Hepatocyte (in vitro differentiated cells): Measurements from ENCODE around the gene TUFM. TPM values are rescaled to one million over a fixed set of nuclear protein-coding genes. Genes with fewer than 3 reads are reported as not detected.
"Not testable (repeated sequence)": the region's sequence is repeated elsewhere in the genome, so short reads cannot be mapped to it uniquely, and the experiment has no call there.

Experiments used
- DNase-seq: peaks from one replicate; pipeline ENCODE4 v3.0.0-alpha.2; 2016; ENCODE audit warnings: low spot score
- H2AFZ ChIP-seq: fragments of 200-600 bp; sonication (generic); 2 replicates; pipeline ENCODE4 v1.6.0; 2016; ENCODE audit warnings: antibody characterized with exemption, mild to moderate bottlenecking
- H3K27ac ChIP-seq: fragments of 200-600 bp; sonication (generic); 2 replicates; pipeline ENCODE4 v1.5.1; 2016; ENCODE audit warnings: mild to moderate bottlenecking
- H3K27me3 ChIP-seq: fragments of 200-600 bp; sonication (generic); 2 replicates; pipeline ENCODE4 v1.6.1; 2016
- H3K36me3 ChIP-seq: fragments of 200-600 bp; sonication (generic); replicated peaks from 2 replicates; pipeline ENCODE4 v1.5.1; 2016; ENCODE audit warnings: low read depth; ENCODE audit not compliant: insufficient read depth
- H3K4me1 ChIP-seq: fragments of 200-600 bp; sonication (generic); 2 replicates; pipeline ENCODE4 v1.5.1; 2016; ENCODE audit warnings: mild to moderate bottlenecking, moderate library complexity; ENCODE audit not compliant: insufficient read depth
- H3K4me2 ChIP-seq: fragments of 200-600 bp; sonication (generic); 2 replicates; pipeline ENCODE4 v1.6.0; 2016
- H3K4me3 ChIP-seq: fragments of 200-600 bp; sonication (generic); 2 replicates; pipeline ENCODE4 v1.5.1; 2016; ENCODE audit warnings: mild to moderate bottlenecking
- H3K79me2 ChIP-seq: fragments of 200-600 bp; sonication (generic); 2 replicates; pipeline ENCODE4 v1.6.0; 2017; ENCODE audit warnings: mild to moderate bottlenecking
- H3K9me2 ChIP-seq: fragments of 200-600 bp; sonication (generic); replicated peaks from 2 replicates; pipeline ENCODE4 v1.6.0; 2017; ENCODE audit warnings: mild to moderate bottlenecking; ENCODE audit not compliant: insufficient read depth
- H3K9me3 ChIP-seq: fragments of 200-600 bp; sonication (generic); 2 replicates; pipeline ENCODE4 v1.5.1; 2016; ENCODE audit warnings: low read depth, mild to moderate bottlenecking
- H4K20me1 ChIP-seq: fragments of 200-600 bp; sonication (generic); 2 replicates; pipeline ENCODE4 v1.6.0; 2016; ENCODE audit warnings: mild to moderate bottlenecking; ENCODE audit not compliant: insufficient read depth, poor library complexity, severe bottlenecking
- EZH2 ChIP-seq: fragments of 200-600 bp; sonication (generic); IDR thresholded peaks from 2 replicates; pipeline ENCODE4 v1.6.1; 2016; ENCODE audit warnings: antibody characterized with exemption, mild to moderate bottlenecking, borderline replicate concordance
- EZH2phosphoT487 ChIP-seq: fragments of 200-600 bp; sonication (generic); IDR thresholded peaks from one replicate; pipeline ENCODE4 v1.6.1; 2018; ENCODE audit warnings: antibody characterized with exemption, mild to moderate bottlenecking, low read depth, moderate library complexity; ENCODE audit not compliant: unreplicated experiment, severe bottlenecking
- WGBS: methylation state at CpG from one replicate; pipeline ENCODE4 v1.1.6; 2016; ENCODE audit warnings: low lambda C conversion rate; ENCODE audit errors: missing lambda C conversion rate; 5-methylcytosine and 5-hydroxymethylcytosine counted together
- polyA plus RNA-seq: library from polyadenylated mRNA; unstranded; fragments of >200 nt; fragmentation: Nextera tagmentation; extraction: Ambion mirVana; gene quantifications from 2 replicates; pipeline ENCODE4 v1.2.1, GENCODE V29; 2016
- total RNA-seq: library from RNA; depleted of rRNA; stranded (reverse); fragments of >200 nt; gene quantifications from 2 replicates; pipeline ENCODE4 v1.2.3, GENCODE V29; 2014
- TF ChIP-seq, protein P1 (sequence below): fragments of 200-600 bp; sonication (generic); IDR thresholded peaks from 2 replicates; pipeline ENCODE4 v1.5.1; 2016; ENCODE audit warnings: antibody characterized with exemption, mild to moderate bottlenecking; ENCODE audit not compliant: poor library complexity

Gene TUFM
- total and polyA plus RNA-seq, 2 experiments from 2014 or later, result 107 to 244 TPM

DNA sequence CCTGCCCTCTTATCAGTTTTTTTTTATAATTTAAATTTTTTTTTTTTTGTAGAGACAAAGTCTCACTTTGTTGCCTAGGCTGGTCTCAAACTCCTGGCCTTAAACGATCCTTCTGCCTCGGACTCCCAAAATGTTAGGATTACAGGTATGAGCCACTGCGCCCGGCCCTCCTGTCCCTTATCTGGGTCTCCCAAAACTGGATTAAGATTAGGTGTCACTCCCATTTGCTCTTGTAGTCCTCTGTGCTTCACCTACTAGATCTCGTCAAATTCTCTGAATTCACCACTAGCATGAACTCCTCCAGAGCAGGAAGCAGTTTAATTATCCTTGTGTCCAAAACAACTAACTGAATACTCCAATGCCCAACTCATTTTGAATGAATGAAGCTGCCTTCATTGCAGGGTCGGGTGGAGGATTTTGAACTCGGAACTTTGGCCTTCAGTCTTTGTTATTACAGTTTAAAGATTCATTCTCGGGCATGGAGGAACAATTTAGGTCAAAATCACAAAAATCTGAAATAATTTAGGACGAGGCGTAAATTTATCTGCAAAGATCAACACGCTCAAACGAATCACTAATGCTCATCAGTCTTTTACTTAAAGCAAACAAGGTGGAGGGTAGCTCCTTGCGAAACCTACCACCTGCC lies 24.2 kb downstream of the TUFM start:
- Histone ChIP-seq H3K36me3 (no peaks in the 10 kb centered on the region), H3K79me2 (peaks cover 46% of the 10 kb centered on the region), H3K4me3 (peak overlapping the region; percentile 99), H3K9me3 (no peaks in the 10 kb centered on the region), H4K20me1 (peaks cover 21% of the 10 kb centered on the region), H3K9me2 (no peaks in the 10 kb centered on the region), H3K27ac (peak overlapping the region; percentile 100), H2AFZ (peak overlapping the region; percentile 62), H3K27me3 (no peaks in the 10 kb centered on the region), H3K4me1 (peaks cover 22% of the 10 kb centered on the region), H3K4me2 (peak overlapping the region; percentile 85)
- WGBS, result 40% methylated on average over 13 of the region's 13 CpGs
- DNase-seq, result no peak
- no peak for TF ChIP-seq EZH2phosphoT487
- TF ChIP-seq, protein P1, sequence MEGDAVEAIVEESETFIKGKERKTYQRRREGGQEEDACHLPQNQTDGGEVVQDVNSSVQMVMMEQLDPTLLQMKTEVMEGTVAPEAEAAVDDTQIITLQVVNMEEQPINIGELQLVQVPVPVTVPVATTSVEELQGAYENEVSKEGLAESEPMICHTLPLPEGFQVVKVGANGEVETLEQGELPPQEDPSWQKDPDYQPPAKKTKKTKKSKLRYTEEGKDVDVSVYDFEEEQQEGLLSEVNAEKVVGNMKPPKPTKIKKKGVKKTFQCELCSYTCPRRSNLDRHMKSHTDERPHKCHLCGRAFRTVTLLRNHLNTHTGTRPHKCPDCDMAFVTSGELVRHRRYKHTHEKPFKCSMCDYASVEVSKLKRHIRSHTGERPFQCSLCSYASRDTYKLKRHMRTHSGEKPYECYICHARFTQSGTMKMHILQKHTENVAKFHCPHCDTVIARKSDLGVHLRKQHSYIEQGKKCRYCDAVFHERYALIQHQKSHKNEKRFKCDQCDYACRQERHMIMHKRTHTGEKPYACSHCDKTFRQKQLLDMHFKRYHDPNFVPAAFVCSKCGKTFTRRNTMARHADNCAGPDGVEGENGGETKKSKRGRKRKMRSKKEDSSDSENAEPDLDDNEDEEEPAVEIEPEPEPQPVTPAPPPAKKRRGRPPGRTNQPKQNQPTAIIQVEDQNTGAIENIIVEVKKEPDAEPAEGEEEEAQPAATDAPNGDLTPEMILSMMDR, result no peak
- no peak for TF ChIP-seq EZH2

DNA sequence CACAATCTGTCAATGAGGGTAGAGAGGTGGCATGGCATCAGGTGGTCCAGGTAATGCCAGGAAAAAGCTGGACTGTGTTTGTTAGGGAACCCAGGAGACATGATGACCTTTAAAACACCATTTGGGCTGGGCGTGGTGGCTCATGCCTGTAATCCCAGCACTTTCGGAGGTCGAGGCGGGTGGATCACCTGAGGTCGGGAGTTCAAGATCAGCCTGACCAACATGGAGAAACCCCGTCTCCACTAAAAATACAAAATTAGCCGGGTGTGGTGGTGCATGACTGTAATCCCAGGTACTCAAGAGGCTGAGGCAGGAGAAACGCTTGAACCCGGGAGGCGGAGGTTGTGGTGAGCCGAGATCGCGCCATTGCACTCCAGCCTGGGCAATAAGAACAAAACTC lies 25.6 kb downstream of the TUFM start:
- H3K27me3 ChIP-seq, H2AFZ ChIP-seq, H3K27ac ChIP-seq, H3K36me3 ChIP-seq, H3K9me3 ChIP-seq, H3K4me2 ChIP-seq, H3K4me3 ChIP-seq, H3K9me2 ChIP-seq, DNase-seq, H4K20me1 ChIP-seq: not testable (repeated sequence)
- Histone ChIP-seq H3K4me1 (peaks cover 17% of the 10 kb centered on the region), H3K79me2 (peaks cover 32% of the 10 kb centered on the region)
- WGBS, result 94% methylated on average over 13 of the region's 13 CpGs

DNA sequence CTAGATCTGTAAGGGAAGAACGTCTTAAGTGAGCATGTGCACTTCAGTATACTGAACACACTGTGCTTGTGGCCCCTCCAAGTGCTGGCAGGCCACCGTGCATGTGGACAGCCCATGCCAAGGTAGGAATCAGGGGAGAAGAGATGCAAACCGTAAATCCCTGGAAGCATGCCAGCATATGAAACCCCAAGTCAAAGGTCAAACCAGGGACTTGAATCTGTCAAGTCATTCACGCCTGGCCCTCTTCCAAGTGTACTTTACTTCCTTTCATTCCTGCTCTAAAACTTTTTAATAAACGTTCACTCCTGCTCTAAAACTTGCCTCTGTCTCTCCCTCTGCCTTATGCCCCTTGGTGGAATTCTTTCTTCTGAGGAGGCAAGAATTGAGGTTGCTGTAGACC lies 26.1 kb downstream of the TUFM start:
- Histone ChIP-seq H3K4me1 (peaks cover 11% of the 10 kb centered on the region), H4K20me1 (peaks cover 1% of the 10 kb centered on the region), H3K27ac (peak overlapping the region; percentile 12), H3K4me3 (no peak overlapping the region), H3K9me2 (no peaks in the 10 kb centered on the region), H2AFZ (no peak overlapping the region), H3K79me2 (peaks cover 26% of the 10 kb centered on the region), H3K9me3 (no peaks in the 10 kb centered on the region), H3K27me3 (no peaks in the 10 kb centered on the region), H3K4me2 (no peak overlapping the region), H3K36me3 (no peaks in the 10 kb centered on the region)
- TF ChIP-seq, protein P1, result no peak
- no peak for TF ChIP-seq EZH2
- no peak for TF ChIP-seq EZH2phosphoT487
- 92% methylated on average over 5 of the region's 5 CpGs for WGBS
- peak; percentile 37 for DNase-seq

DNA sequence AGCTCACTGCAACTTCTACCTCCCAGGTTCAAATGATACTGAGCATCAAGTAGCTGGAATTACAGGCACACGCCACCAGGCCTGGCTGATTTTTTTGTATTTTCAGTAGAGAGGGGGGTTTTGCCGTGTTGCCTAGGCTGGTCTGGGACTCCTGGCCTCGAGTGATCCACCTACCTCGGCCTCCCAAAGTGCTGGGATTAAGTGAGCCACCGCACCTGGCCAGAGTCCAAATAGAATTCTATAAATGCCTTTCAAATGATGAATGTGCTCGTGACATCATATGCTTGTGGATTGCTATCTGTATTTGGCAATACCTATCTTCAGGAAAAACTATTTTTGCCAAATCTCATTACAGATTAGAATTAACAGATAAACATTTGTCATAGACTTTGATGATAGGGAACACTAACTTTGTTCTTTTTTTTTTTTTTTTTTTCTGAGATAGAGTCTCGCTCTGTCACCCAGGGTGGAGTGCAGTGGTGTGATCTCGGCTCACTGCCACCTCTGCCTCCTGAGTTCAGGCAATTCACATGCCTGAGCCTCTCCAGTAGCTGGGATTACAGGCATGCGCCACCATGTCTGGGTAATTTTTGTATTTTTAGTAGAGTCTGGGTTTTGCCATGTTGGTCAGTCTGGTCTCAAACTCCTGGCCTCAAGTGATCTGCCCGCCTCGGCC lies 38.6 kb downstream of the TUFM start:
- not testable (repeated sequence) for H3K4me1 ChIP-seq, H3K9me3 ChIP-seq, H3K9me2 ChIP-seq, H3K27me3 ChIP-seq, H3K4me3 ChIP-seq, H3K27ac ChIP-seq, H3K79me2 ChIP-seq, H2AFZ ChIP-seq, H4K20me1 ChIP-seq, DNase-seq, H3K4me2 ChIP-seq, H3K36me3 ChIP-seq
- WGBS, result no CpG with 5 or more reads among the region's 11 CpGs
